Liver (tissue), 3 donors: ENCODE data around the gene NAA40.

Experiments
- ATF3 ChIP-seq: IDR thresholded peaks from 2 replicates; pipeline ENCODE4 v1.6.1; 2016; ENCODE audit warnings: antibody characterized with exemption
- CTCF ChIP-seq: fragments of 150-350 bp; IDR thresholded peaks from 2 replicates; pipeline ENCODE4 v1.5.1; 2017; ENCODE audit warnings: improper control_type of control experiment, low read depth, low read length; ENCODE audit not compliant: missing input control
- FOXA1 ChIP-seq: IDR thresholded peaks from 2 replicates; pipeline ENCODE4 v1.6.1; 2016; ENCODE audit warnings: antibody characterized with exemption
- JUND ChIP-seq, 2 donors: IDR thresholded peaks; 2 replicates each; pipeline ENCODE4 v1.6.1; 2016; ENCODE audit warnings: antibody characterized with exemption in 2 of 2
- MAX ChIP-seq: IDR thresholded peaks from 2 replicates; pipeline ENCODE4 v1.6.1; 2016; ENCODE audit warnings: antibody characterized with exemption
- REST ChIP-seq: IDR thresholded peaks from 2 replicates; pipeline ENCODE4 v1.6.1; 2016; ENCODE audit warnings: antibody characterized with exemption, mild to moderate bottlenecking
- RXRA ChIP-seq, 2 donors: IDR thresholded peaks; 2 replicates each; pipeline ENCODE4 v1.6.1; 2017 to 2018; ENCODE audit warnings: antibody characterized with exemption in 2 of 2, mild to moderate bottlenecking in 1 of 2
- SP1 ChIP-seq: IDR thresholded peaks from 2 replicates; pipeline ENCODE4 v1.6.1; 2018; ENCODE audit warnings: antibody characterized with exemption, mild to moderate bottlenecking
- TAF1 ChIP-seq: conservative IDR thresholded peaks from 2 replicates; pipeline ENCODE4 v1.6.1; 2016; ENCODE audit warnings: antibody characterized with exemption, mild to moderate bottlenecking
- donor health status: healthy.
- donor health status: healthy.

GRCh38 chr11:63931045-63931444 is 7.8 kb upstream of the NAA40 start:
- no peak for TF ChIP-seq CTCF
- TF ChIP-seq REST, result no peak
- no peak for TF ChIP-seq JUND (IDR thresholded peaks at IDR 0.05)
- no peak for TF ChIP-seq MAX
- no peak for TF ChIP-seq FOXA1
- TF ChIP-seq RXRA (IDR thresholded peaks at IDR 0.05), result no peak
- no peak for TF ChIP-seq TAF1
- no peak for TF ChIP-seq ATF3
- no peak for TF ChIP-seq SP1
